GM06990 (cell line): Measurements from ENCODE around the gene LNP1.

Experiments used
- DNase-seq: peaks from one replicate; pipeline ENCODE4 v3.0.0-alpha.2; 2011; ENCODE audit not compliant: insufficient read length; ENCODE audit errors: extremely low read depth
- H3K27me3 ChIP-seq: replicated peaks from 2 replicates; pipeline ENCODE4 v1.6.0; 2011; ENCODE audit warnings: low read length; ENCODE audit not compliant: control insufficient read depth, insufficient read depth
- H3K36me3 ChIP-seq: 2 replicates; pipeline ENCODE4 v1.5.1; 2011; ENCODE audit warnings: low read length; ENCODE audit not compliant: control insufficient read depth, insufficient read depth
- H3K4me3 ChIP-seq: replicated peaks from 2 replicates; pipeline ENCODE4 v1.5.1; 2011; ENCODE audit warnings: low read depth, mild to moderate bottlenecking, control low read depth, low read length
- CTCF ChIP-seq: IDR thresholded peaks from 2 replicates; pipeline ENCODE4 v1.5.1; 2011; ENCODE audit warnings: low read length, control low read depth, mild to moderate bottlenecking, inconsistent platforms; ENCODE audit not compliant: insufficient read depth, poor library complexity, severe bottlenecking

LNP1 gene

GRCh38 chr3:100407164-100407563 lies 5.8 kb downstream of the LNP1 start:
- no peak for TF ChIP-seq CTCF
- Histone ChIP-seq H3K36me3 (no peaks in the 10 kb centered on the region), H3K4me3 (no peak overlapping the region), H3K27me3 (no peaks in the 10 kb centered on the region)
- DNase-seq = no peak

- Histone ChIP-seq H3K4me3 (no peak overlapping the region), H3K36me3 (no peaks in the 10 kb centered on the region), H3K27me3 (no peaks in the 10 kb centered on the region)
- TF ChIP-seq CTCF = no peak
- DNase-seq = no peak
Measured at GRCh38 chr3:100407977-100408532, 6.7 kb downstream of the LNP1 start.

GRCh38 chr3:100411091-100411982 lies 10.0 kb downstream of the LNP1 start:
- no peak for TF ChIP-seq CTCF
- DNase-seq = no peak
- Histone ChIP-seq H3K4me3 (no peak overlapping the region), H3K36me3 (no peaks in the 10 kb centered on the region), H3K27me3 (no peaks in the 10 kb centered on the region)

GRCh38 chr3:100412912-100413590 lies 11.7 kb downstream of the LNP1 start:
- Histone ChIP-seq H3K4me3 (no peak overlapping the region), H3K27me3 (no peaks in the 10 kb centered on the region), H3K36me3 (no peaks in the 10 kb centered on the region)
- DNase-seq = no peak
- no peak for TF ChIP-seq CTCF

- no peak for TF ChIP-seq CTCF
- Histone ChIP-seq H3K4me3 (no peak overlapping the region), H3K36me3 (no peaks in the 10 kb centered on the region), H3K27me3 (no peaks in the 10 kb centered on the region)
- DNase-seq = no peak
Measured at GRCh38 chr3:100413613-100414012, 12.3 kb downstream of the LNP1 start.
